Neural progenitor cell (in vitro differentiated cells): ENCODE results near the gene OTX2. TPM values are rescaled to one million over a fixed set of nuclear protein-coding genes. Genes with fewer than 3 reads are reported as not detected.

Experiments
- DNase-seq: peaks from one replicate; pipeline ENCODE4 v3.0.0-alpha.2; 2016; ENCODE audit warnings: low spot score
- H2AFZ ChIP-seq: fragments of 200-600 bp; sonication (generic); replicated peaks from 2 replicates; pipeline ENCODE4 v1.6.1; 2016; ENCODE audit warnings: antibody characterized with exemption
- H3F3A ChIP-seq: fragments of 200-600 bp; sonication (generic); 2 replicates; pipeline ENCODE4 v1.6.1; 2016; ENCODE audit warnings: antibody characterized with exemption, low read depth
- H3K27ac ChIP-seq: fragments of 200-600 bp; sonication (generic); 2 replicates; pipeline ENCODE4 v1.5.1; 2016; ENCODE audit warnings: mild to moderate bottlenecking
- H3K27me3 ChIP-seq: fragments of 200-600 bp; sonication (generic); 2 replicates; pipeline ENCODE4 v1.6.1; 2016; ENCODE audit warnings: mild to moderate bottlenecking, moderate library complexity
- H3K36me3 ChIP-seq: fragments of 200-600 bp; sonication (generic); 2 replicates; pipeline ENCODE4 v1.5.1; 2016
- H3K4me1 ChIP-seq: fragments of 200-600 bp; sonication (generic); 2 replicates; pipeline ENCODE4 v1.6.1; 2016; ENCODE audit warnings: mixed run types
- H3K4me2 ChIP-seq: fragments of 200-600 bp; sonication (generic); 2 replicates; pipeline ENCODE4 v1.6.1; 2016
- H3K4me3 ChIP-seq: fragments of 200-600 bp; sonication (generic); 2 replicates; pipeline ENCODE4 v1.5.1; 2016
- H3K79me2 ChIP-seq: fragments of 200-600 bp; sonication (generic); 2 replicates; pipeline ENCODE4 v1.6.1; 2016; ENCODE audit warnings: low read depth
- H3K9ac ChIP-seq: fragments of 200-600 bp; sonication (generic); 2 replicates; pipeline ENCODE4 v1.6.1; 2016
- H3K9me3 ChIP-seq: fragments of 200-600 bp; sonication (generic); 2 replicates; pipeline ENCODE4 v1.5.1; 2016; ENCODE audit warnings: low read depth
- H4K20me1 ChIP-seq: fragments of 200-600 bp; sonication (generic); 2 replicates; pipeline ENCODE4 v1.6.1; 2016; ENCODE audit warnings: low read depth
- H3K27ac Mint-ChIP-seq: 3 replicates; pipeline ENCODE4 v1.8.0; 2021; ENCODE audit warnings: mixed read lengths
- H3K27me3 Mint-ChIP-seq: 2 replicates; pipeline ENCODE4 v1.8.0; 2022; ENCODE audit warnings: low read depth, mild to moderate bottlenecking, inconsistent platforms, moderate library complexity, mixed read lengths; ENCODE audit not compliant: insufficient read depth
- H3K36me3 Mint-ChIP-seq: 3 replicates; pipeline ENCODE4 v1.8.0; 2021; ENCODE audit warnings: mixed read lengths
- H3K4me1 Mint-ChIP-seq: 3 replicates; pipeline ENCODE4 v1.8.0; 2021; ENCODE audit warnings: mixed read lengths
- H3K4me3 Mint-ChIP-seq: 3 replicates; pipeline ENCODE4 v1.8.0; 2021; ENCODE audit warnings: mild to moderate bottlenecking, moderate library complexity, mixed read lengths
- H3K9me3 Mint-ChIP-seq: 3 replicates; pipeline ENCODE4 v1.8.0; 2020; ENCODE audit warnings: mixed read lengths
- EZH2 ChIP-seq: fragments of 200-600 bp; sonication (generic); IDR thresholded peaks from 2 replicates; pipeline ENCODE4 v1.6.1; 2017; ENCODE audit warnings: antibody characterized with exemption, mild to moderate bottlenecking, moderate library complexity
- EZH2phosphoT487 ChIP-seq: fragments of 200-600 bp; sonication (generic); IDR thresholded peaks from 2 replicates; pipeline ENCODE4 v1.6.1; 2017; ENCODE audit warnings: antibody characterized with exemption
- total RNA-seq: library from RNA; depleted of rRNA; stranded (reverse); fragments of >200 nt; gene quantifications from 2 replicates; pipeline ENCODE4 v1.2.3, GENCODE V29; 2015; ENCODE audit warnings: low replicate concordance
- TF ChIP-seq, protein P1 (sequence below): fragments of 200-600 bp; sonication (generic); IDR thresholded peaks from 2 replicates; pipeline ENCODE4 v1.5.1; 2017; ENCODE audit warnings: antibody characterized with exemption, mild to moderate bottlenecking

Gene OTX2
- total RNA-seq, 1 donor from 2014 or later, result 453 TPM

DNA sequence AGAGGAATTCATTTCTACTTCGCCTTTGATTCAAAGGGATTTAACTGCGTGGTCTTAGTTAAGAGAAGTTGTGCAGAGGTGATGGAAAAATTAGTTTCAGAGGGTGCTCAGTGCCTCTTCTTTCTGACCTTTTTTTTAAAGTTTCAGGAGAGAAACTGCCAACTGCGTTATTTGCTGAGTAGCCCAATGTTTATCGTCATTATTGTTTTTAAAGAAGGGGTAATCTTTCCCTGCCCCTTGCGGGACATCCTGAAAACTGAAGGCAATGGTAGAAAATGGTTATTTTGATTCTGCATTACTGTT, 11.0 kb downstream of the OTX2 start:
- Histone ChIP-seq H4K20me1 (peaks cover 91% of the 10 kb centered on the region), H3K27ac (peak overlapping the region; percentile 33), H3K27me3 (peaks cover 44% of the 10 kb centered on the region), H2AFZ (no peak overlapping the region), H3K4me2 (peak overlapping the region; percentile 97), H3K9ac (no peak overlapping the region), H3F3A (peaks cover 97% of the 10 kb centered on the region), H3K36me3 (peaks cover 42% of the 10 kb centered on the region), H3K4me1 (peaks cover 99% of the 10 kb centered on the region), H3K4me3 (peak overlapping the region; percentile 98), H3K9me3 (no peaks in the 10 kb centered on the region), H3K79me2 (peaks cover 54% of the 10 kb centered on the region)
- peaks cover 3% of the 10 kb centered on the region for H3K9me3 Mint-ChIP-seq
- peak overlapping the region; percentile 64 for H3K4me3 Mint-ChIP-seq
- peaks cover 62% of the 10 kb centered on the region for H3K27me3 Mint-ChIP-seq
- no peak overlapping the region for H3K27ac Mint-ChIP-seq
- peaks cover 62% of the 10 kb centered on the region for H3K4me1 Mint-ChIP-seq
- TF ChIP-seq EZH2 (no peak), EZH2phosphoT487 (no peak)
- TF ChIP-seq, protein P1, sequence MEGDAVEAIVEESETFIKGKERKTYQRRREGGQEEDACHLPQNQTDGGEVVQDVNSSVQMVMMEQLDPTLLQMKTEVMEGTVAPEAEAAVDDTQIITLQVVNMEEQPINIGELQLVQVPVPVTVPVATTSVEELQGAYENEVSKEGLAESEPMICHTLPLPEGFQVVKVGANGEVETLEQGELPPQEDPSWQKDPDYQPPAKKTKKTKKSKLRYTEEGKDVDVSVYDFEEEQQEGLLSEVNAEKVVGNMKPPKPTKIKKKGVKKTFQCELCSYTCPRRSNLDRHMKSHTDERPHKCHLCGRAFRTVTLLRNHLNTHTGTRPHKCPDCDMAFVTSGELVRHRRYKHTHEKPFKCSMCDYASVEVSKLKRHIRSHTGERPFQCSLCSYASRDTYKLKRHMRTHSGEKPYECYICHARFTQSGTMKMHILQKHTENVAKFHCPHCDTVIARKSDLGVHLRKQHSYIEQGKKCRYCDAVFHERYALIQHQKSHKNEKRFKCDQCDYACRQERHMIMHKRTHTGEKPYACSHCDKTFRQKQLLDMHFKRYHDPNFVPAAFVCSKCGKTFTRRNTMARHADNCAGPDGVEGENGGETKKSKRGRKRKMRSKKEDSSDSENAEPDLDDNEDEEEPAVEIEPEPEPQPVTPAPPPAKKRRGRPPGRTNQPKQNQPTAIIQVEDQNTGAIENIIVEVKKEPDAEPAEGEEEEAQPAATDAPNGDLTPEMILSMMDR, result no peak
- no peak for DNase-seq
- H3K36me3 Mint-ChIP-seq, result peaks cover 23% of the 10 kb centered on the region

DNA sequence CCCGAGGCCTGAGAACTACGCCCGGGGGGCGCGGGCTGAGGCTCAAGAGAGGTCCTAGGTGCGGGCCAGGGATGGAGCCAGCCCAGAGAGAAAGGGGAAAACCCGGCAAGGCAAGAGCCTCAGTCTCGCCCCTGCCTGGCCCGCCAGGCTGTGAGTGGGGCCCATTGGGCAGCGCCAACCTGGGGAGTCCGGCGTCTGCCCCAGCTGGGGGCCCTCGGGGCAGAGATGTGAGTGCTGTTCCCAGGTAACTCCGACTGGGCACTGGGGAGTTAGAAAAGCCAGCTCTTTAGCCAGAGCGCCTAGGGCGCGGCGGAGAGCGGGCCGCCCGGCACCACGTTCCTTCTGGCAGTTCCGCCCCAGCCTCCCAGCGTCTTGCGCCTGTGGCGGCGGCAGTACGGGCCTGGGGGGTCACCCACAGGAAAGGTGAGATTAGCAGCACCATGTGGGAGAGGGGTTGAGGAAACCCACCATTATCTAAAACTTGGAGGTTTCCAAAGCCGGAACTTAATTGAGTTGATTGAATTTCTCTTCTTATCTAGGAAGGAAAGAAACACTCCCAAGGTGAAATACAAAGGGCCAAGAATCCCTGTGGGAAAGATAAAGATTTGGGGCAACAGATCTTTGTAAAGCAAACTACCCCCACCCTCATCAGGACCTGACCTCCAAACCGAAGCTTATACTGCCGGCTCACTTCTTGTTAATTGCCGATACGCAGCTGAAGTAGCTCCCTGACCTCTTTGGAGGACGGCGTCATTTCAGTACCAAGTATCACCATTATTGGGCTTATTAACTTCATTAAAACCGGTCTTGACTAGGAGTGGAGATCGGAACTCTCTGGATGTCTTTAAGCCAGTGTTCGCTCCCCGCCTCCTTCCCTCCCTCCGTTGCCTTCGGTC, 11.6 kb downstream of the OTX2 start:
- H3K4me1 Mint-ChIP-seq, result peaks cover 62% of the 10 kb centered on the region
- DNase-seq, result peak; percentile 82

DNA sequence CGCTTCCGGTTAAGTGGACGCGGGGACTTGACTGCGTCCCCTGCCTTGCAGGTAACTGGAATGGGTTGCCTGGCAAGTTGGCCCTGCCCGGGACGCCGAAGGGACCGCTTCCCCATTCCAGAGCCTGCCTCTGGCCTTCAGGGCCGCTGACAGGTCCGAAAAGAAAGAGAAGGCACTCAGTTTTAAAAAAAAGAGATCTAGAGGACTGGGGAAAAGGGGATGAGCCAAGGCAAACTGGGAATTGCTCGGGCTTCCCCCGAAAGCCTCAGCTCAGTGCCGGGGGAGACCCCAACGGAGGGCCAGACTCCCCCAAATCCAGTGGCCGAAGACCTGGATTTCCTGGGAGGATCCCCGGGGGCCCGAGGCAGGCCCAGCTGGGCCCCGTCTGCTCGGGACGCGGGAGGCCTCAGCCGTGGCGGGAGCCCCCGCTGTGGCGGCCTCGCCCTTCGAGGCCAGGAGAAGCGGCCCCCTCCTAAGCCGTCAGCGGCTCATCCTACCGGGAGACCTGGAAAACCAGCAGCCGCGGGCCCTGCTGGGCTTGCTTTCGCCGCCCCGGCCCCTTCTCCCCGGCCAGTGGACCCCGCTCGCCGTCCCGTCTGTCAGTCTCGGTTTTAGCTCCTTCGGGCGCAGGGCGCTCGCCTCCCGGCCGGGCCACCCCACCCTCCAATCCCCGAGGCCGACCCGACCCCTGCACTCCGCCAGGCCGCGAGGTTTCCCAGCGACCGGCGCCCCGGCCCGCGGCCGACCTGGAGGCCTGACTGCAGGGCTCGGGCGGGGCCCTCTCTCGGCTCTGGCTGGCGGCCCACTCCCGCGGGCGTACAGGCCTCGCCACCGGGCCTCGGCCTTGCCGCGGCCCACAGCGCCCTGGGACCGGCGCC, 12.5 kb downstream of the OTX2 start:
- TF ChIP-seq, protein P1, result no peak
- TF ChIP-seq EZH2phosphoT487 (no peak), EZH2 (peak; percentile 67)
- H3K36me3 ChIP-seq, result peaks cover 32% of the 10 kb centered on the region
- H3K4me2 ChIP-seq, result peak overlapping the region; percentile 97
- peak; percentile 76 for DNase-seq
- H4K20me1 ChIP-seq, result peaks cover 76% of the 10 kb centered on the region
- H2AFZ ChIP-seq, result no peak overlapping the region
- Mint-ChIP-seq H3K36me3 (peaks cover 15% of the 10 kb centered on the region), H3K4me3 (peak overlapping the region; percentile 62), H3K4me1 (peaks cover 55% of the 10 kb centered on the region), H3K27me3 (peaks cover 52% of the 10 kb centered on the region), H3K27ac (no peak overlapping the region), H3K9me3 (peaks cover 5% of the 10 kb centered on the region)
- peaks cover 59% of the 10 kb centered on the region for H3K27me3 ChIP-seq
- peaks cover 39% of the 10 kb centered on the region for H3K79me2 ChIP-seq
- H3K4me1 ChIP-seq, result peaks cover 87% of the 10 kb centered on the region
- H3F3A ChIP-seq, result peaks cover 82% of the 10 kb centered on the region
- H3K9me3 ChIP-seq, result no peaks in the 10 kb centered on the region
- H3K4me3 ChIP-seq, result peak overlapping the region; percentile 98
- H3K27ac ChIP-seq, result peak overlapping the region; percentile 33
- no peak overlapping the region for H3K9ac ChIP-seq

More for the DNA sequence above, 11.6 kb downstream of the OTX2 start:
- H4K20me1 ChIP-seq, result peaks cover 85% of the 10 kb centered on the region
- TF ChIP-seq, protein P1, result no peak
- TF ChIP-seq EZH2, result peak; percentile 62
- TF ChIP-seq EZH2phosphoT487, result no peak
- peaks cover 50% of the 10 kb centered on the region for H3K27me3 ChIP-seq
- H3K9me3 ChIP-seq, result no peaks in the 10 kb centered on the region
- peaks cover 38% of the 10 kb centered on the region for H3K36me3 ChIP-seq
- Mint-ChIP-seq H3K36me3 (peaks cover 21% of the 10 kb centered on the region), H3K9me3 (peaks cover 5% of the 10 kb centered on the region), H3K27me3 (peaks cover 57% of the 10 kb centered on the region), H3K4me3 (peak overlapping the region; percentile 64), H3K27ac (no peak overlapping the region)
- H3K4me1 ChIP-seq, result peaks cover 96% of the 10 kb centered on the region
- H3K27ac ChIP-seq, result peak overlapping the region; percentile 33
- H3K9ac ChIP-seq, result no peak overlapping the region
- H2AFZ ChIP-seq, result no peak overlapping the region
- H3K79me2 ChIP-seq, result peaks cover 48% of the 10 kb centered on the region
- peaks cover 91% of the 10 kb centered on the region for H3F3A ChIP-seq
- H3K4me2 ChIP-seq, result peak overlapping the region; percentile 97
- H3K4me3 ChIP-seq, result peak overlapping the region; percentile 98
